ENCODE measurements around the gene GDF10.

GDF10 gene

DNA sequence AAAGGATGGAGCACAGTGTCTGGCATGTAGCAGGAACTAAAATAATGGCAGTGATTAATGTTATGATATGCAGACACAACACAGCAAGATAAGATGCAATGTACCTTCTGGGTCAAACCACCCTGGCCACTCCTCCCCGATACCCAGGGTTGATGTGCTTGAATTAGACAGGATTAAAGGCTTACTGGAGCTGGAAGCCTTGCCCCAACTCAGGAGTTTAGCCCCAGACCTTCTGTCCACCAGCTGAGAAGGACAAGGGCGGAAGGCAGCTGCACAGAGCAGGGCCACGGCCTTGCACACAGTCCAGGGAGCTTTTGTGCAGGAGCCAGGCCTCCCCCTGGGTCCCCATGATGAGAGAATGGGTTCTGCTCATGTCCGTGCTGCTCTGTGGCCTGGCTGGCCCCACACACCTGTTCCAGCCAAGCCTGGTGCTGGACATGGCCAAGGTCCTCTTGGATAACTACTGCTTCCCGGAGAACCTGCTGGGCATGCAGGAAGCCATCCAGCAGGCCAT lies 48.2 kb downstream of the GDF10 start, which contains the start of gene RBP3:
Gene RBP3 (plus strand): TSS at position 226 of the 514 bp plus-strand sequence. CDS start 122 bp downstream, at position 348.
- no peak within 1 kb of the TSS for H3K4me3 ChIP-seq
- no peaks in the 10 kb centered on the region for H3K27me3 ChIP-seq
- no peak for TF ChIP-seq CTCF (IDR thresholded peaks at IDR 0.05)
- no peak within 1 kb of the TSS for H3K27ac ChIP-seq
- no peaks in the 10 kb centered on the region for H3K36me3 ChIP-seq
- DNase-seq, result peak in 1 of 2 donors; percentile 51
- no peaks in the 10 kb centered on the region for H3K4me1 ChIP-seq
- H3K9me3 ChIP-seq, result no peaks in the 10 kb centered on the region
- intact Hi-C loops (cut with DNase I; ENCODE audit: low total_unique reads), result no loop called here

DNA sequence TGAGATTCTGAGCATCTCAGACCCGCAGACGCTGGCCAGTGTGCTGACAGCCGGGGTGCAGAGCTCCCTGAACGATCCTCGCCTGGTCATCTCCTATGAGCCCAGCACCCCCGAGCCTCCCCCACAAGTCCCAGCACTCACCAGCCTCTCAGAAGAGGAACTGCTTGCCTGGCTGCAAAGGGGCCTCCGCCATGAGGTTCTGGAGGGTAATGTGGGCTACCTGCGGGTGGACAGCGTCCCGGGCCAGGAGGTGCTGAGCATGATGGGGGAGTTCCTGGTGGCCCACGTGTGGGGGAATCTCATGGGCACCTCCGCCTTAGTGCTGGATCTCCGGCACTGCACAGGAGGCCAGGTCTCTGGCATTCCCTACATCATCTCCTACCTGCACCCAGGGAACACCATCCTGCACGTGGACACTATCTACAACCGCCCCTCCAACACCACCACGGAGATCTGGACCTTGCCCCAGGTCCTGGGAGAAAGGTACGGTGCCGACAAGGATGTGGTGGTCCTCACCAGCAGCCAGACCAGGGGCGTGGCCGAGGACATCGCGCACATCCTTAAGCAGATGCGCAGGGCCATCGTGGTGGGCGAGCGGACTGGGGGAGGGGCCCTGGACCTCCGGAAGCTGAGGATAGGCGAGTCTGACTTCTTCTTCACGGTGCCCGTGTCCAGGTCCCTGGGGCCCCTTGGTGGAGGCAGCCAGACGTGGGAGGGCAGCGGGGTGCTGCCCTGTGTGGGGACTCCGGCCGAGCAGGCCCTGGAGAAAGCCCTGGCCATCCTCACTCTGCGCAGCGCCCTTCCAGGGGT lies 48.9 kb downstream of the GDF10 start:
- DNase-seq, result peak in 1 of 2 donors; percentile 57
- Histone ChIP-seq H3K4me3 (no peak overlapping the region), H3K9me3 (no peaks in the 10 kb centered on the region), H3K4me1 (no peaks in the 10 kb centered on the region), H3K27me3 (no peaks in the 10 kb centered on the region), H3K27ac (no peak overlapping the region), H3K36me3 (no peaks in the 10 kb centered on the region)
- TF ChIP-seq CTCF (IDR thresholded peaks at IDR 0.05), result no peak
- intact Hi-C loops (cut with DNase I; ENCODE audit: low total_unique reads), result no loop called here

- H3K27ac ChIP-seq, result no peak overlapping the region
- no peaks in the 10 kb centered on the region for H3K27me3 ChIP-seq
- intact Hi-C loops (cut with DNase I; ENCODE audit: low total_unique reads), result no loop called here
- no peaks in the 10 kb centered on the region for H3K9me3 ChIP-seq
- no peak overlapping the region for H3K4me3 ChIP-seq
- no peaks in the 10 kb centered on the region for H3K36me3 ChIP-seq
- no peak for TF ChIP-seq CTCF (IDR thresholded peaks at IDR 0.05)
- DNase-seq, result peak in 1 of 2 donors; percentile 32
- no peaks in the 10 kb centered on the region for H3K4me1 ChIP-seq
Observed at GRCh38 chr10:47349516-47349915, 49.5 kb downstream of the GDF10 start.

DNA sequence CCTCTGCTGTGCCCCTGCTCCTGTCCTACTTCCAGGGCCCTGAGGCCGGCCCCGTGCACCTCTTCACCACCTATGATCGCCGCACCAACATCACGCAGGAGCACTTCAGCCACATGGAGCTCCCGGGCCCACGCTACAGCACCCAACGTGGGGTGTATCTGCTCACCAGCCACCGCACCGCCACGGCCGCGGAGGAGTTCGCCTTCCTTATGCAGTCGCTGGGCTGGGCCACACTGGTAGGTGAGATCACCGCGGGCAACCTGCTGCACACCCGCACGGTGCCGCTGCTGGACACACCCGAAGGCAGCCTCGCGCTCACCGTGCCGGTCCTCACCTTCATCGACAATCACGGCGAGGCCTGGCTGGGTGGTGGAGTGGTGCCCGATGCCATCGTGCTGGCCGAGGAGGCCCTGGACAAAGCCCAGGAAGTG lies 50.0 kb downstream of the GDF10 start:
- no peaks in the 10 kb centered on the region for H3K27me3 ChIP-seq
- H3K4me3 ChIP-seq, result no peak overlapping the region
- no peak for TF ChIP-seq CTCF (IDR thresholded peaks at IDR 0.05)
- no peaks in the 10 kb centered on the region for H3K9me3 ChIP-seq
- no peak overlapping the region for H3K27ac ChIP-seq
- H3K36me3 ChIP-seq, result no peaks in the 10 kb centered on the region
- H3K4me1 ChIP-seq, result no peaks in the 10 kb centered on the region
- intact Hi-C loops (cut with DNase I; ENCODE audit: low total_unique reads), result no loop called here
- peak in 1 of 2 donors; percentile 51 for DNase-seq

- peak in 1 of 2 donors; percentile 55 for DNase-seq
- no peaks in the 10 kb centered on the region for H3K9me3 ChIP-seq
- no peak for TF ChIP-seq CTCF (IDR thresholded peaks at IDR 0.05)
- no peak overlapping the region for H3K4me3 ChIP-seq
- H3K36me3 ChIP-seq, result no peaks in the 10 kb centered on the region
- H3K27me3 ChIP-seq, result no peaks in the 10 kb centered on the region
- intact Hi-C loops (cut with DNase I; ENCODE audit: low total_unique reads), result no loop called here
- H3K27ac ChIP-seq, result no peak overlapping the region
- H3K4me1 ChIP-seq, result no peaks in the 10 kb centered on the region
Observed at GRCh38 chr10:47350671-47351640, 51.0 kb downstream of the GDF10 start.
